ENCODE measurements around the gene AMMECR1. TPM values are rescaled to one million over a fixed set of nuclear protein-coding genes. Genes with fewer than 3 reads are reported as not detected.

AMMECR1 gene
- total RNA-seq, 4 donors from 2014 or later: 3.0 to 5.1 (median 3.7) TPM

DNA sequence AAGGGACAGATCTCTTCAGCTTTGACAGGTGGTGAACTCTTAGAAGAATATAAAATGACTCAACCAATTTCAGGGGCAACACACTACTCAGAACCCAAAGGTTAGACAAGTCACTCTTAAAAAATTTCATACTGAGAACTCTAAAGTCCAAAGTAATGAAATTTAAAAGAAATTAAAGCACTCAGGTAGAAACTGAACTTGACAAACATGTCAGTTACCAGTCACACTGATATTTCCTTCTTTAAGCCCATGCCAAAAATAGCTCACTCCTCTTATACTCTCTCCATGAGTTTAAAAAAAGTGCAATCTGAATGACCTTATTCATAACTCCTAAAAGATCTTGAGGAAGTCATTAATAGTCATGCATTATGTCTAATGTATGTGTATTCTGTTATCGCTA lies 40.3 kb downstream of the AMMECR1 start:
- TF ChIP-seq, protein P1, sequence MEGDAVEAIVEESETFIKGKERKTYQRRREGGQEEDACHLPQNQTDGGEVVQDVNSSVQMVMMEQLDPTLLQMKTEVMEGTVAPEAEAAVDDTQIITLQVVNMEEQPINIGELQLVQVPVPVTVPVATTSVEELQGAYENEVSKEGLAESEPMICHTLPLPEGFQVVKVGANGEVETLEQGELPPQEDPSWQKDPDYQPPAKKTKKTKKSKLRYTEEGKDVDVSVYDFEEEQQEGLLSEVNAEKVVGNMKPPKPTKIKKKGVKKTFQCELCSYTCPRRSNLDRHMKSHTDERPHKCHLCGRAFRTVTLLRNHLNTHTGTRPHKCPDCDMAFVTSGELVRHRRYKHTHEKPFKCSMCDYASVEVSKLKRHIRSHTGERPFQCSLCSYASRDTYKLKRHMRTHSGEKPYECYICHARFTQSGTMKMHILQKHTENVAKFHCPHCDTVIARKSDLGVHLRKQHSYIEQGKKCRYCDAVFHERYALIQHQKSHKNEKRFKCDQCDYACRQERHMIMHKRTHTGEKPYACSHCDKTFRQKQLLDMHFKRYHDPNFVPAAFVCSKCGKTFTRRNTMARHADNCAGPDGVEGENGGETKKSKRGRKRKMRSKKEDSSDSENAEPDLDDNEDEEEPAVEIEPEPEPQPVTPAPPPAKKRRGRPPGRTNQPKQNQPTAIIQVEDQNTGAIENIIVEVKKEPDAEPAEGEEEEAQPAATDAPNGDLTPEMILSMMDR (IDR thresholded peaks at IDR 0.05; ENCODE audit: low read depth): no peak

DNA sequence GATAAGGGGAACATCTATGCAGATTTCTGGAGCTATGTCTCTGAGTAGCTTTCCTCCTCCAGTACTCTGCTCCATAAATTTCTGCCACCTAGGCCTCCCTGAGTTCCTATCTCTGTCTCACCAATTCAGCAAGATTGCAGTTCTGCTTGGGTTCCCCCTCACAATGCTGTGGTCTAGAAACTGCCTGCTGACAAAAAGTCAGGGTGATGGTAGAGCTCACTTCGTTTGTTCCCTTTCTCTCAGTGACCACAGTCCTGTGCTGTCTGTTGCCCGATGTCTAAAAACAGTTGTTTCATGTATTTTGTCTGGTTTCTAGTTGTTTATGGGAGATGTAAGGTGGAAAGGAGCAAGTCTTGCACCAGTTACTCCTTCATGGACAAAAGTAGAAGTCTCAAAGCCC lies 41.1 kb downstream of the AMMECR1 start:
- TF ChIP-seq, protein P1 (IDR thresholded peaks at IDR 0.05; ENCODE audit: low read depth): no peak

DNA sequence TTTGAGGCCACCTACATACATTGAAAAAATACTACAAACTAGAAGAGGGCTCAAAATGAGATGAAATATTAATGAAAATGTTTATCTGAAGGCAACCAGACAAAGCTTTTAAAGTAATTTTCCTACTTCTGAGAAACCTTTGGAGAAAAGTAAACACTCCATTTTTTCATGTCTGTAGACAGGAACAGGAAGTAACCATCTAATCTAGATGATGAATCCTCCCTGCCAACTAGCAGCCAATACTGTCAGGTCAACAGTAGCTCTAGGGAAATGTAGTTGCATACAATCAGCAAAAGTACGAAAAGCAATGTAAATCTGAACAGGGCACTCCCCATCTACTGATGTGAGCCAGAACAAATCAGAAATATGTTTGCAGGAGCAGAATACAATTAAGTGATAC lies 49.0 kb downstream of the AMMECR1 start:
- TF ChIP-seq, protein P1 (IDR thresholded peaks at IDR 0.05; ENCODE audit: low read depth): no peak

DNA sequence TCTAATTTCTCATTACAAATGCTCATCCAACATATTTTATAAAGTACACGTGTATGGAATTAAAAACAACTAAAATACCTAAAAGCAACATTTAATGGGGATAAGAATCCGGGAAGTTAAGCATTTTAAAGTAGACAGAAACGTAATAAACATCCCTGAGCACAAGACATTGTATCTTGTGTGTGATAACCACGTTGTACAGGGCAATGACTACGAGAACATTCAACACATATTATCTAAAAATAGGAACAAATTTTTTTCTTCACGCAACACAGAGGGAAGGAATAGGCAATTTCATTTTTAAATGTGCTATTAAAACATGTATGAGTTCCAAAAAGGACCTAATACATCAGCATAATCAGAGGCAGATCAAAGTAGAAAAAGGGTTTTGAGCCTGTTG lies 49.5 kb downstream of the AMMECR1 start:
- TF ChIP-seq, protein P1 (IDR thresholded peaks at IDR 0.05; ENCODE audit: low read depth): no peak

DNA sequence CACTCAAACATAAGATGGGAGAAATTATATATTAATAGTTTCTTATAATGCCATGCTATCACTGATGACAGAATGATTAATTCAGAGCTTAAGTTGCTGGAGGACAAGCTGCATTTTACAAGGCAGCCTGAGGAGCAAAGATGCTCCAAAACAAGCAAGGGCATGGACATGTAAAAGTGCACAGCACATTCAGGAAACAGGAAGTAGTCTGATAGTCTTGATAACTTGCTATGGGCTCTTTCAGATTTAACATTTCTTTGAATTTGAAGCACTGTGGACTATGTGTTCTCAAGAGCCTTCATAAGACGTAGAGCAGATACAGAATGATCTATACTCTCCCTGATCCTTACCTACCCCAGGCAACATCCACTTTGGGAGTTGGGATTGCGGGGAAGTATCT lies 50.0 kb downstream of the AMMECR1 start:
- TF ChIP-seq, protein P1 (IDR thresholded peaks at IDR 0.05; ENCODE audit: low read depth): no peak

DNA sequence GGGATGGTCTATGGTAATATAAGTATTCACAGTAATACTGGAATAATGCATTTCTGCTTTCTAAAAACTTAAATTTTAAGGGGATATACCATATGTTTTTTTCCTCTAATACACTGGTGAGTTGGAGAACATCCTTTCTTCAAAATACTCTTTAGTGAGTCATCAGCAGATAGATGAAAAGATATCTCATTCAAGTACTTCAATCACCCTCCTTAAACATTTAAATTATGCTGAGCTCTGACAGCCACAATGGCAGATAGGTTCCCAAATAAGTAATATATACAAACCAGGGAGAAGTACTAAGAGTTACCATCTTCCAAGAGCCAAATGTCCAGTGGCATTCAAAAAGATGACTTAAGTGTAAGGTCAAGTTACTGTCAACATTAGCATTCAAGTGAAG lies 52.2 kb downstream of the AMMECR1 start:
- TF ChIP-seq, protein P1 (IDR thresholded peaks at IDR 0.05; ENCODE audit: low read depth): no peak

DNA sequence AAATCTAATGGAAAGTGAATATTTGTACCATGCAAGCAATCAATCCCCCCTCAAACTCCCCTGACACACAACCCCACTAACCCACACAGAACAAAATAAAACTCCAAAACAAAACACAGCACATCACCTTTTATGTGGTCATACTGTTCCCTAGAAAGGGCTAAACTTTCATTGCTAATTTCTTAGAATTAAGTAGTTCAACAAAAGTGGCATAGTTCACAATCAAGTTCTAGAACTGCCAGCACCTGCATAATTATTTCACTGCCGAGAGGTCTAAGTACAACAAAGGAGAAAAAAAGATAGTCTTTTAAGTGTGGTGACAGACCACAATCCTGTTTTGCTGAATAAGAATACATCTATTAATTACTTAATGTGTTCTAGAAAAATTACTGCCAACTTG lies 58.8 kb downstream of the AMMECR1 start:
- TF ChIP-seq, protein P1 (IDR thresholded peaks at IDR 0.05; ENCODE audit: low read depth): no peak
